NCI-H1417 treated with DMSO at 0.1 percent for 48 hours (cell line): ENCODE measurements around the gene OR10H2.
"Not testable (repeated sequence)": the region's sequence is repeated elsewhere in the genome, so short reads cannot be mapped to it uniquely, and the experiment has no call there.

ENCODE experiments used
- DNase-seq: peaks from one replicate; lab custom pipeline; 2025; lab: John Stamatoyannopoulos, UW

OR10H2 gene

GRCh38 chr19:15769586-15769985 is 41.8 kb downstream of the OR10H2 start:
- DNase-seq, result no peak

GRCh38 chr19:15774159-15774558 is 46.3 kb downstream of the OR10H2 start:
- not testable (repeated sequence) for DNase-seq

GRCh38 chr19:15775249-15775648 is 47.4 kb downstream of the OR10H2 start:
- no peak for DNase-seq

DNA sequence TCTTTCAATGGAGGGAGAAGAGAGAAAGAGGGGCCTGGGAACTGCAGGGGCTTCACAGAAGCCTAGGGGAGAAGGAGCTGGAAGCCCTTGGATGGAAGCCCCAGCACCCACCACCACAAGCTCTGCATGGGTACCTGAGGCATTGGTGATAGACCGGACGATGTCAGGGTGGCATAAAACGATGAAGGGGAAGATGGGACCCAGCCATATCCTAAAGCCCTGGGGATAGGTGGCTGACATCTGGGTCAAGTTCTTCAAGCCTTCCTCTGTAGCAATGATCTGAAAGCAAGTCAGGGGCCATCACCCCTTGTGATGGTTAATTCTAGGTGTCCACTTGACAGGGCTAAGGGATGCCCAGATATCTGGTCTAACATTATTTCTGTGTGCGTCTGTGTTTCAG is 48.4 kb downstream of the OR10H2 start:
- no peak for DNase-seq

DNA sequence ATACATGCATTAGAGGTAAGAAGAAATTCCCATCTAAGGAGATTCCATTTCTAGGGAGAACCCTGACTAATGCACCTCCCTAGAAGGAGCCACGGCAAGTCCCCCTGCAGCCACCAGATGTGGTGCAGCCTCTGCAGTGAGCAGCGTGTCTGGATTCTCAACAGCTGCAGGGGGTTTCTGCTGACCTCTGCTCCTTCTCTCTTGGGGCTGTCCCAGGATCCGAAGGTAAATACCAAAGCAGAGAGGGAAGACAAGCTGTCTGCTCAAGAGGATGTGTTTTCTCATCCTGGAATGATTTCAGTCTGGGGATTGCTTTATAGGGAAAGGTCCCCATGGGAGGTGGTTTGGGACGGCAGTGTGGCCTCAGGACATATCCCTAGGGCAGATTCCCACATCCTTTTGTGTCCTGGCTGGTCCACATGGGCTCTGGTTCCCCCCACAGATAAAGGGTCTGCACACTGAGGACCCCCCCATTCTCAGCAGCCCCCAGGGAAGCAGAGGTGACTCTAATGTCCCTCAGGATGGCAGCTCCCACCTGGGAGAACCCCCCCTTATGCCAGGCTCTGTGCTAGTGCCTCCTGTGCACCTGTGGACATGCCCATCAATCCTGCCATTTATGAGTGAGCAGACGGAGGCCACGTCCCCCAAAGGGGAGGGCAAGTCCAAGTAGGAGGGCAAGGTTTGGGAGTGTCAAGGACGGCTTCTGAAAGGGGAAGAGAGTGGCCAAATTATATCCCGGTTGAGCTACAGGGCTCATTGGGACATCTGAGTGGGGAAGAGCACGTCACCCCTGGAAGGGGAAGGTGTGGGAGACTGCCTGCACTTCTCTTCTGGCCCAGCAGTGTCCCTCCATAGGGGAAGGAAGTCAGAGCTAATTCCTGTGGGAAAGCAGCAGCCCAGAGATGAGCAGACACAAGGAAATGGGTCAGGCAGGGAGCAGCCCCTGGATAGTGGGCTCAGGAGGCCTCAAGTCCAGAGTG is 49.5 kb downstream of the OR10H2 start:
- no peak for DNase-seq
